ENCODE measurements around the gene CRYZ. TPM values are rescaled to one million over a fixed set of nuclear protein-coding genes. Genes with fewer than 3 reads are reported as not detected.
A peak's percentile ranks its signal among the peaks of the same experiment; 100 is the strongest.

Gene CRYZ
- total RNA-seq, 1 donor from 2014 or later = 48.3 TPM

DNA sequence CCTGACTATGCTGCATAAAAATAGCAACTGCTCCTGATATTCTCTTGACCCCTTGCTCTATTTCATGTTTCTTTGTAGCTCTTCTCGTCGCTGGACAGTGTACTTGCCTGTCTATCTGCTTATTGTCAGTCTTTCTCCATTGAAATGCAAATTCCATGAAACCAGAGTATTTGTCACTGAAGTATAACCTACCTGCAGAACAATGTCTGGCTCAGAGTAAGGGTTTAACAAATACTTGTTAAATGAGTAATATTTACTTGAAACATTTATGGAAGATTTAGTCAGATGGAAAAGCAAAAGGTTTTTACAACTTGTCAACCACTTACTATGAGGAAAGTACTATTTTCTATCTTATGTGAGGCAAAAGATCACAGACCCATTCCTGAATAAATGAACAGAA is 39.4 kb downstream of the CRYZ start:
- H3K4me1 ChIP-seq = no peaks in the 10 kb centered on the region
- no peak for ATAC-seq
- no peaks in the 10 kb centered on the region for H3K9me3 ChIP-seq
- TF ChIP-seq, protein P1, sequence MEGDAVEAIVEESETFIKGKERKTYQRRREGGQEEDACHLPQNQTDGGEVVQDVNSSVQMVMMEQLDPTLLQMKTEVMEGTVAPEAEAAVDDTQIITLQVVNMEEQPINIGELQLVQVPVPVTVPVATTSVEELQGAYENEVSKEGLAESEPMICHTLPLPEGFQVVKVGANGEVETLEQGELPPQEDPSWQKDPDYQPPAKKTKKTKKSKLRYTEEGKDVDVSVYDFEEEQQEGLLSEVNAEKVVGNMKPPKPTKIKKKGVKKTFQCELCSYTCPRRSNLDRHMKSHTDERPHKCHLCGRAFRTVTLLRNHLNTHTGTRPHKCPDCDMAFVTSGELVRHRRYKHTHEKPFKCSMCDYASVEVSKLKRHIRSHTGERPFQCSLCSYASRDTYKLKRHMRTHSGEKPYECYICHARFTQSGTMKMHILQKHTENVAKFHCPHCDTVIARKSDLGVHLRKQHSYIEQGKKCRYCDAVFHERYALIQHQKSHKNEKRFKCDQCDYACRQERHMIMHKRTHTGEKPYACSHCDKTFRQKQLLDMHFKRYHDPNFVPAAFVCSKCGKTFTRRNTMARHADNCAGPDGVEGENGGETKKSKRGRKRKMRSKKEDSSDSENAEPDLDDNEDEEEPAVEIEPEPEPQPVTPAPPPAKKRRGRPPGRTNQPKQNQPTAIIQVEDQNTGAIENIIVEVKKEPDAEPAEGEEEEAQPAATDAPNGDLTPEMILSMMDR (IDR thresholded peaks at IDR 0.05) = no peak
- no peak overlapping the region for H3K4me3 ChIP-seq
- intact Hi-C loops (cut with DNase I) = no loop called here
- H3K36me3 ChIP-seq = no peaks in the 10 kb centered on the region
- DNase-seq = no peak
- no peak overlapping the region for H3K27ac ChIP-seq
- no peaks in the 10 kb centered on the region for H3K27me3 ChIP-seq

- Histone ChIP-seq H3K36me3 (no peaks in the 10 kb centered on the region), H3K27me3 (no peaks in the 10 kb centered on the region), H3K4me1 (no peaks in the 10 kb centered on the region), H3K9me3 (no peaks in the 10 kb centered on the region), H3K4me3 (no peak overlapping the region), H3K27ac (no peak overlapping the region)
- DNase-seq (no peak), ATAC-seq (no peak)
- intact Hi-C loops (cut with DNase I) = no loop called here
- TF ChIP-seq, protein P1 (IDR thresholded peaks at IDR 0.05) = no peak
These were observed 41.9 kb downstream of the CRYZ start for GRCh38 chr1:74690909-74691308.

DNA sequence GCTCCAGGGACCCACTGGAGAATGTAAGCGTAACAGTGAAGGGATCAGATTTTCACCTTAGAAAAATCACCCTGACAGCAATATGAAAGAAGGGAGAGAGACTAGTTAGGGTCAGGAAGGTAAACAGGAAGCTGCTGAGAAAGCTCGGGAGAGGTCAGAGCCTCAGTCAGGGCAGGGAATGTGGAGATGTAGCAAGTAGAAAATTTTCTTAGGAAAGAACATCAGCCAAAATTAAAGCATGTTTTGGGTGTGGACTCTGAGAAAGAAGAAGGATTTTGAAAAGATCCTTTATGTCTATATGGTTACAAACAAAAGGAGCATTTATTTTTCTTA is 42.5 kb downstream of the CRYZ start:
- no peaks in the 10 kb centered on the region for H3K9me3 ChIP-seq
- no peaks in the 10 kb centered on the region for H3K4me1 ChIP-seq
- H3K27me3 ChIP-seq = no peaks in the 10 kb centered on the region
- no peaks in the 10 kb centered on the region for H3K36me3 ChIP-seq
- no peak overlapping the region for H3K4me3 ChIP-seq
- H3K27ac ChIP-seq = no peak overlapping the region
- TF ChIP-seq, protein P1 (IDR thresholded peaks at IDR 0.05) = no peak
- DNase-seq (no peak), ATAC-seq (no peak)
- intact Hi-C loops (cut with DNase I) = no loop called here

GRCh38 chr1:74689621-74690363 is 43.1 kb downstream of the CRYZ start:
- H3K4me1 ChIP-seq = no peaks in the 10 kb centered on the region
- TF ChIP-seq, protein P1 (IDR thresholded peaks at IDR 0.05) = peak; percentile 87
- ATAC-seq (peak; percentile 65), DNase-seq (no peak)
- intact Hi-C loops (cut with DNase I) = no loop called here
- no peaks in the 10 kb centered on the region for H3K9me3 ChIP-seq
- no peaks in the 10 kb centered on the region for H3K36me3 ChIP-seq
- no peaks in the 10 kb centered on the region for H3K27me3 ChIP-seq
- H3K4me3 ChIP-seq = no peak overlapping the region
- no peak overlapping the region for H3K27ac ChIP-seq

GRCh38 chr1:74686928-74687327 is 45.9 kb downstream of the CRYZ start:
- no peaks in the 10 kb centered on the region for H3K9me3 ChIP-seq
- intact Hi-C loops (cut with DNase I) = no loop called here
- H3K27me3 ChIP-seq = no peaks in the 10 kb centered on the region
- ATAC-seq (no peak), DNase-seq (no peak)
- no peak overlapping the region for H3K27ac ChIP-seq
- H3K4me3 ChIP-seq = no peak overlapping the region
- H3K4me1 ChIP-seq = no peaks in the 10 kb centered on the region
- TF ChIP-seq, protein P1 (IDR thresholded peaks at IDR 0.05) = no peak
- no peaks in the 10 kb centered on the region for H3K36me3 ChIP-seq

DNA sequence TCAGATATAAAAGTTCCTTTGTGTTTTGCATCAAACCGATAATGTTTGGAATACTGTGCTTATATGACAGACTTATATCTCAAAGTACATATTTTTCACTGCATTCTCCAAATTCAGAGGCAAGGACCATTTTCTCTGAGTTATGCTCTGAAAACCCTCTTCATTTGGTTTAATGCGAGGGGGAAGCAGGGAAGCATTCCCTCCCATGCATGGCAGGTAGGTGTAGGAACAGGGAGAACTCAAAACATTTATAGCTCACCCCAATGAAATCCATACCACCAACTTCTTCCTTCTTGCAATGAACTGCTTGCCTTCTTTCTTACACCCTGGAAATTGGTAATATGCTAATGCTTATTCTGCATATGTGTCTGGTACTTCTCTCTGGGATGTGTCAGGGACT is 48.5 kb downstream of the CRYZ start:
- no peak overlapping the region for H3K27ac ChIP-seq
- no peak overlapping the region for H3K4me3 ChIP-seq
- no peaks in the 10 kb centered on the region for H3K4me1 ChIP-seq
- intact Hi-C loops (cut with DNase I) = no loop called here
- TF ChIP-seq, protein P1 (IDR thresholded peaks at IDR 0.05) = no peak
- H3K27me3 ChIP-seq = no peaks in the 10 kb centered on the region
- H3K36me3 ChIP-seq = no peaks in the 10 kb centered on the region
- no peak for DNase-seq
- no peaks in the 10 kb centered on the region for H3K9me3 ChIP-seq
- no peak for ATAC-seq

All from upper lobe of right lung (tissue), 1 donor.